Inflammatory macrophage (primary cell): ENCODE data around the gene PIGQ.
"Not testable (repeated sequence)": the region's sequence is repeated elsewhere in the genome, so short reads cannot be mapped to it uniquely, and the experiment has no call there.

Experiments
- DNase-seq, 2 donors: peaks; one replicate each; pipeline ENCODE4 v3.0.0-alpha.2; 2020 to 2022

Gene PIGQ

DNA sequence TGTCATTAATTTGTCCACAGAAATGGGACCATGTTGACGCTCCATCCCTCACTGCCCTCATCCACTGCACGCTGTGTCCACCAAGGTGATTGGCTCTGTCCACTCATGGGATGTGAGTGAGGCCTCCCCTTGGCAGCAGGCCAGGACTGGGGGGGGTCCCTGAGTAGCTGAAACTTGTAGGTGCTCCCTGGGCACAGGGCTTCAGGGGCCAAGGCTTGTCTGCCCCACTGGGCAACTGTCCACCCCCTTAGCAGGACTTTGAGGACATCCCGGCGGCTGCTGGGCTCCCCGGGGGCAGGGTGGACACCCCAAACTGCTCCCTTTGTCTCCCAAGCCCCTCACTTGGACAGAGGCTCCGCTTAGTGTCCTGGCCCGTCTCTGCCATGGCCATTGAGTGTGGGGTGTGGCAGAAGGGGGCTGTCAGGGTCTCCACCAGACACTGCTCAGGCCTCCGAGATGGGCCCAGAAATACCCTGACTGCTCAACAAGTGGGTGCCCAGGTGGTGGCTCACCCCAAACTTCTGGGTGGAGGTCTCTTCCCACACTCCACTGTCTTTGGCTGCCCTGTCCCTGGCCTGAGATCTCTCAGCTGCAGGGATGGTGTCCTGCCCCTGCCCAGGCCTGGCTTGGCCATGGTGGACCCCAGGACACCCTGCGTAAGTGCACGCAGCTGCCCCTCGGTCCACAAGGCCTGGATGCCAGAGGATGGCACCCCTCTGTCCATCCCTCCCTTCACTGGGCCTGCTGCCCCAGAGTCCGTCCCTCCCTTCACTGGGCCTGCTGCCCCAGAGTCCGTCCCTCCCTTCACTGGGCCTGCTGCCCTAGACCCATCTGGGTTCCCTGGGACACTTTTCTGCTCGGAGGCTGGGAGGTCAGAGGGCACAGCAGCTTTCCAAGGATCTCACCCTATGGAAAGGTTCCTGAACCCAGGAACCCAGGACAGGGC is 17.1 kb downstream of the PIGQ start:
- no peak for DNase-seq

DNA sequence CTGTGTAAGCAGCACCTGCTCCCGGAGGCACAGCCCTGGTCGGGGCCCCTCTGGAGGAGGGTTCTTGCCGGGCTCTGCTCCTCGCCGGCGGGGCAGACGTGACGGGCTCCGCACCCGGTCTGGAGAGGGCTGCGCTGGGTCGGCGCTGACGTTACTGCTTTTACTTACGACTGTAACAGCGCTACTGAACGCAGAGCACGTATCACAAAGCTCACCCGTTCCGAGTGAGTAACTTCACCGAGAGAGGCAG is 18.8 kb downstream of the PIGQ start:
- DNase-seq = no peak

DNA sequence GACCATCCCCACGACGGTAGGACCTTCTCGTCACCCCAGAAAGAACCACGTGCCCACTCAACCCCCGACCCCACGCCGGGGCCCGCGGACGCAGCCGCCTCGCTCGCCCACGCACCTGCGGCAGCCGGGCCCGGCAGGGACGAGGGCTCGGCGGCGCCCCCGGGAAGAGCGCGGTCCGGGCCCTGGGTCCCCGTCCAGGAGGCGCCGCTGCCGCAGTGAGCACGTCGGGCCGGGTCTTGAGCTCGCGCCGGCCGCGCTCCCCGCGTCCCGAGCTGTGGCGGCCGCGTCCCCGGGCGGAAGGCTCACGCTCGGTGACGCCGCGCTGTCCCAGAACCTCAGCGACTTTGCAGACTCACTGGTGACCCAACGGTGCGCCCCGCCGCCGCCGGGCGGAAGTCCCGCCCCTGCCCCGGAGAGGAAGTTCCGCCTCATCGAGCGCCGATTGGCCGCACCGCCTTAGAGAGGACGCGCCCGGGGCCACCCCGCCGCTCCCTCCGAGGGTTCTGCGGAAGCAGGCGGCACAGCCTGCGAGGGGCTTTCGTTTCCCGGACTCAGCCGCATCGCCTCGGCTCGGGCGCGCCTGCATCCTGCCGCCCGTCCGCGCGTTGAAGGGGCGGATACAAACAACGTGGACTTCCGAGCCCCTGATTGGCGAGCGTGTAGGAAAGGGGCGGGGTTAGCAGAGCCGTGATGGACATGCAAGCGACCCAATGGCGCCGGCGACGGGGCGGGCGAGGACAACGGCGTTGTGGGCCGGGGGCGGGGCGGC is 19.3 kb downstream of the PIGQ start:
- DNase-seq = peak; percentile 94 to 96

DNA sequence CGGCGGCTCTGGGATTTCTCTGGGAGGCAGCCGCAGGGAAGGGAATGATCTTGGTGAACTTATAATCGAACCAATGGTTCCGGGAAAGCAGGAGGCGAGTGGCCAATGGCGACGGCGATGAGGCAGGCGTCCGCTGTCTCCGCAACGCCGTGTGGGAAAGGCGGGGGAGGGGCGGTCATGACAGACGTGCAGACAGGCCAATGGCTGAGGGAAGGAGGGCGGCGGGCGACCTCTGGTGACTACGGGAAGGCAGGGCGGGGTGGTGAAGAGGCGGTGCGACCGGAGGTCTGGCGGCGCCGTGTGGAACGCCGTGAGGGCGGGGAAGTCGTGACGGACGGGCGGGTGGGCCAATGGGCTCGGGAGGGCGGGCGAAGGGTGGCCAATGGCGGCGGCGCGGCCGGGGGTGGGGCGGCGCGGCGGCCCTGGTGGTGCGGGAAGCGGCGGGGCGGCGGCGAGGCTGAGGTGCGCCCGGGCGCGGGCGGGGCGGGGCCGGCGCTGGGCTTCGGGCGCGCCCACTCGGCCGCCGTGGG is 20.0 kb downstream of the PIGQ start, which contains the start of gene RAB40C:
RAB40C (plus strand) TSS at position 409 of the 530 bp plus-strand sequence. CDS start 226 bp downstream, outside the sequence.
- peak; percentile 97 to 98 for DNase-seq

DNA sequence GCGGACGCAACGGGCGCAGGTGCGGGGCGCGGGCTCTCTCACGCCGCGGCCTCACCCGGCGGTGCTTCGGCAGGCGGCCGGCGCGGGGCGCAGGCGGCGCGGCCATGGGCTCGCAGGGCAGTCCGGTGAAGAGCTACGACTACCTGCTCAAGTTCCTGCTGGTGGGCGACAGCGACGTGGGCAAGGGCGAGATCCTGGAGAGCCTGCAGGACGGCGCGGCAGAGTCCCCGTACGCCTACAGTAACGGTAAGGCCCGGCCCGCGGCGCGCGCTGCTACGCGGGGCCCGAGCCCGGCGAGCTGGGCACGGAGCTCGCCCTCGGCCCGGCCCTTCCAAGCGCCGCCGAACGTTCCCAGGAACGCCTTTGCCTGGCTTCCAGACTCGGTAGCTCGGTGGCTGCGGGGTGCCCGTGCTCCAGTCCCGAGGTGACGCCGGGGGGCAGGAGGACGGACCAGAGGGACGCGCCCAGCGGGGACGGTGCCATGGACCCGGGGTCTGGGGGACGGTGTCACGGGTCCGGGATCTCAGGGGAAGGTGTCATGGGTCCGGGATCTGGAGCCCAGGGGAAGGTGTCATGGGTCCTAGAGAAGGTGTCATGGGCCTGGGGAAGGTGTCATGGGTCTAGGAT is 20.5 kb downstream of the PIGQ start:
- peak in 1 of 2 donors; percentile 4 for DNase-seq

DNA sequence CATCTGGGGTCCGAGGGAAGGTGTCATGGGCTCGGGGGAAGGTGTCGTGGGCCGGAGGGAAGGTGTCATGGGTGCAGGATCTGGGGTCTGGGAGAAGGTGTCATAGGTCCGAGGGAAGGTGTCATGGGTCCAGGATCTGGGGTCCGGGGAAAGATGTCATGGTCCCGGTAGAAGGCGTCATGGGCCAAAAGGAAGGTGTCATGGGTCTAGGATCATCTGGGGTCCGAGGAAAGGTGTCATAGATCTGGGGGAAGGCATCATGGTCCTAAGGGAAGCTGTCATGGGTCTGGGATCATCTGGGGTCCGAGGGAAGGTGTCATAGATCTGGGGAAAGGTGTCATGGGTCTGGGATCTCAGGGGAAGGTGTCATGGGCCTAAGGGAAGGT is 21.0 kb downstream of the PIGQ start:
- DNase-seq = no peak

DNA sequence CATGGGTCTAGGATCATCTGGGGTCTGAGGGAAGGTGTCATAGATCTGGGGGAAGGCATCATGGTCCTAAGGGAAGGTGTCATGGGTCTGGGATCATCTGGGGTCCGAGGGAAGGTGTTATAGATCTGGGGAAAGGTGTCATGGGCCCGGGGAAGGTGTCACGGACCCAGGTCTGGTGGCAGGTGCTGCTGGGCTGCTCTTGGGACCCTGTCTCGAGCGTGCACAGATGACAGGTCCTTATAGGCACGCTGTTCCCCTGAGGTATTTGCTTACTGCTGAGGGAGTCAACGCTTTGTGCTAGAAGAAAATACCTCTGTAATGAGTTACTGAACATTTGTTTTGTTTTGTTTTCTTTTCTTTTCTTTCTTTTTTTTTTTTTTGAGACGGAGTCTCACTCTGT is 21.5 kb downstream of the PIGQ start:
- no peak for DNase-seq

DNA sequence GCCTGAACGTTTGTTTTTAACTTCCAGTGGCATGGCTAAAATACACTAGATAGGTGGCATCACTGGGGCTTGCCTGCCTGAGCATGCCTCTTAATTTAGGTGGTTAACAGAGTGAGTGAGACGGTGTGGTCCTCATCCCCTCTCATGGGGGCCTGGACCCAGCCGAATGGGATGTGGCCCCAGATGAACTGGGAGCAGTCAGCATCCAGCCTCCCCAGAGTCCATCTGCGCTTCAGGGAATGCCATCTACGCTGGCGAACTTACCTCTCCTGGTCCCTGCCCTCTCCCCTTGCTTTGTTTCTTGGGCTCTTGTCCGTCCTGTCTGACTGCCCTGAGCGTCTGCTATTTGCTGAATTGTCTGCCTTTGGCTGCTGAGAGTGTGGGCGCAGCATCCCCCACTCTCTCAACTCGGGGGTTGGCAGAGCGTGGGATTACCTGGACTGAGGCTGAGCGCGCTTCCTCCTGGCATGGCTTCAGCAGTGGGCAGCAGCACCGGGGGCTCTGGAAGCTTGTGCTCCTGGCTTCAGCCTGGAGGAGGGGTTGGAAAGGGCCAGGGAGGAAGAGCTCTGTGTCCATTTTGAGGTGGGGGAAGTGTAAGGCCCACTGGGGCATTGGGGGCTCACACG is 22.2 kb downstream of the PIGQ start:
- no peak for DNase-seq

DNA sequence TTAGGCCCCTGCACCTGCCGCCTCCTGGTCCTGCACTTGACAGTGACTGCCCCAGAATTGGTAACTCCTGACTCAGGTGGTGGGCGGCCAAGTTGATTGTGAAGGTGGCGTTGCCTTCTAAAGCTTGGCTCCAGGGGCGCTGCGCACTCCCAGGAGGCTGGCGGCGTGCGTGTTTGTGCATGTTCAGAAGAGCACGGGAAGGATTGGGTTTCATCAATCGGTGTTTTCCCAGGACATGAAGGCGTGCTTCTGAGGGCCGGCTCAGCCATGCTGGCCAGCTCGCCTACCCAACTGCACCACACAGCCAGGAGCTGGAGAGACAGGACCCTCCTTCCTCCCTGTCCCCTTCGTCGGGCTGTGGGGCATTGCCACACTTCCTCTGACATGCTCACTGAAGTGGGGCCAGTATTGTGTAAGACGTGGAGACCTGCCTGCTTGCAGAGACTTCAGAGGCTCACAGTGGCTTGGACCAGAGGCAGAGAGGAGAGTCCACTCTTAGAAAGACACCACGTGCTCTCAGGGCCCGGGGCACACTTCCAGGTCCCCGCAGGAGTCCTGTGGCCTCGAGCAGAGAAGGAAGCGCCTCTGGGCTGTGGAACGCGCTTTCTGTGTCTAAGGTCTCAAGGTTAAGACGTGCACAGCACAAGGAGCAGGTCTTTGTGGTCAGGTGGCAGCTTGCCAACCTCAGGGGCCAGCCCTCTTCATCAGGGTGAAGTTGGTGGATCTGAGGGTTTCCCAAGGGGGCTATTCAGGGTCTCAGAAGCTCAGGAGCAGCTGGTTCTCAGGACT is 22.9 kb downstream of the PIGQ start:
- peak; percentile 74 to 77 for DNase-seq

DNA sequence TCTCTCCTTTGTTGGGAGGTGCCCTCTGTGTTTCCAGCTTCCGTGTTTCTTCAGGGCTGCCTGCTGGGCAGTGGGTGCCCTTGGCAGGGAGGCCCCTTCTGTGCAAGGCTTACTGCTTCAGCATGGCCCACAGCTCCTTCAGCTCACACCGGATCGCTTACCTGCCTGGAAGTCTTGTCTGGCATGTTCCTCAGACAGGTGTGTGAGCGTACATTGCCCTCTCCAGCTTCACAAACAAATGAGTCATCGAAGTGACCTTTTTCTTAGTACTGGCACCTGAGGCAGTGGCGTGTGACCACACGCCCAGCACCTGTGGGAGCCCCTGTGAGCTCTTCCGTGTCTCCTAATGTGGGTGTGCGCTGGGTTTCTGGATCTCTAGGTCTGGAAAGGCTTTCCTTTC is 23.6 kb downstream of the PIGQ start:
- DNase-seq = no peak

DNA sequence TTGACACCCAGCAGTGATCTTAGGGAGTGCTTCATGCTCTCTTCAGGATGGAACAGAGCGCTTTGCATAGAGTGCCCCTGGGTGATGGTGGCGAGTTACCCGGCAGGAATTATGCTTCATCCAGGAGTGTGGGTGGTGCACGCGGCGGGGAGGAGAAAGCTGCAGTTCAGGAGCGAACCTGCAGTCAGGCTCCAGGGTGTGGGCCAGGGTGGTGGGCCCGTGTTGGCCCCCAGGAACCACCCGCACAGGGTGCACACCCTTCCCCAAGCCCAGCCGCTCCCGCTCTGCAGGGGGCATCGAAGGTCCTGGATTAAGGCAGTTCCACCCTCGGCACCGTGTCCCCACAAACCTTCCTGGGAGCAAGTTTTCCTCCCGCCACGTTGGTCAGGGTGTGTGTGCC is 24.0 kb downstream of the PIGQ start:
- no peak for DNase-seq

DNA sequence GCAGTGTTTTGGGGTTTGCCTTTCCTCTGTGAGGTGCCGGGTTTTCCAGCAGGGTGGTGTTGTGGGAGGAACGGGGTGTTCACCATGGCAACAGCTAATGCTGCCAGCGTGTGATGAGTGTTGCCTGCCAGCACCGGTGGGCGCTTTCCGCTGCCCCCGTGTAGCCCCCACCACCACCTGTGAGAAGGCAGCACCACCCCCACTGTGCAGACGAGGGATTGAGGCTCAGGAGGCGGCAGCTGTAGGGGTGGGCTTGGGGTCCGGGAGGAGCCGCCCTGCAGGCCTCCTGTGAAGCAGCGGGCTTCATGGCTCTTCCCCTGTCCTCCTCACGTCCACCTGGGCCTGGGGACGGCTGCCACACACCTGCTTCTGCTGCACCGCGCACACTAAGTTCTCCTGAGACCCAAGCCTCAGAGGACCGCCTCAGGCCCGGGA is 25.3 kb downstream of the PIGQ start:
- DNase-seq = no peak

DNA sequence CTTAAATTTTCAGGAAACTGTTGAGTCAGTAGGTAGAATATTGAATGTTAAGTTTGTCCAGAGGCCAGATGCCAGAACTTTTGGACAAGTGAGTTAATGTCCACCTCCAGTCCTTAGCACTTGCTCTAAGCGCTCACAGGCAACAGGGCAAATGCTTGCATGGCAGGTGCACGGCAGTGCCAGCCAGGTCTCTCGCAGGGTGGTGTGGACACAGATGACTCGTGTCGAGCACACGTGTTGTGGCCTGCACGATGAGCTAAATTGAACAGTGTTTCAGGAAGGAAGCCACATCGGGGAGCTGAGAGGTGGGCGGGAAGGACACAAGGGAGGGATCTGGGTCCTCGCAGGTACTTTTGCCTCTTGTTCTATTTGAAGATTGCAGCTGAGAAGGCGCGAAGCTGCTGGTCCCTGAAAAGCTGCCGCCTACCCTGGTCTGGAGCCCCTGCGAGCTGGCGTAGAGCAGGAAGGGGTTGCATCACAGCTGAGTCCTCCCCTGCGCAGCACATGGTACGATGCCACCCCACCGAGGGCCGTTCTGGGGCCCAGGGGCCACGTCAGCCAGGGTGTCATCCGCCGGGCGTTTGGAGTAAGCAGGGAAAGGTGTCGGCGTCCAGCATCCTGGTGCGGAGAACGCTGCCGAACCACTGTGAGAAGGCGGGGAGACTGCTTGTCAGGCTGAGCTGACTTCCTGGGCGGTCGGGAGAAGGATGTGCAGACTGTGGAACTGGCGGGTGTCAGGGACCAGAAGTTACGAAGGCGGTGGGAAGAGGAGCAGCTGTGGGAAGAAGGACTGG is 26.4 kb downstream of the PIGQ start:
- DNase-seq = peak; percentile 31 to 54

DNA sequence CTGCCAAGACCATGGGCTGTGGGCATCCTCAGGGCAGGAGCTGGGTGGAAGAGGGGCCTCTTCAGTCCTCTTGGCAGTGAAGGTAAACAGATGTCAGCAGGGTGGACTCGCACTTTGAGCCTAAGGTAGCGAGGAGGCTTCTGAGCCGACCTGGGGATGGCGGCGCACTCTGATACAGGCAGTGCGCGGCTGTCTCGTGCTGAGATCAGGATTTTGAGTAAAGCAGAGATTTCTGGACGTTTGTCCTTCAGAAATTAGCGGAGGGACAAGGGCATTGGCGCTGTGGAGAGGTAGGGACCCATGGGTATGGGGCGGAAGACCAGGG is 26.9 kb downstream of the PIGQ start:
- DNase-seq = no peak

DNA sequence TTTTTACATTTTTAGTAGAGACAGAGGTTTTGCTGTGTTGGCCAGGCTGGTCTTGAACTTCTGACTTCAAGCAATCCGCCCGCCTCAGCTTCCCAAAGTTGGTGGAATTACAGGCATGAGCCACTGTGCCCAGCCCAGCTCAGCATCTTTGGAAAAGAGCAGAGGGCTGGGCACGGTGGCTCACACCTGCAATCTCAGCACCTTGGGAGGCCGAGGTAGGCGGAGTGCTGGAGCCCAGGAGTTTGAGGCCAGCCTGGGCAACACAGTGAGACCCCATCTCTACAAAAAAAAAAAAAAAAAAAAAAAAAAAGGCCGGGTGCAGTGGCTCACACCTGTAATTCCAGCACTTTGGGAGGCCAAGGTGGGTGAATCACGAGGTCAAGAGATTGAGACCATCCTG is 27.9 kb downstream of the PIGQ start:
- not testable (repeated sequence) for DNase-seq

DNA sequence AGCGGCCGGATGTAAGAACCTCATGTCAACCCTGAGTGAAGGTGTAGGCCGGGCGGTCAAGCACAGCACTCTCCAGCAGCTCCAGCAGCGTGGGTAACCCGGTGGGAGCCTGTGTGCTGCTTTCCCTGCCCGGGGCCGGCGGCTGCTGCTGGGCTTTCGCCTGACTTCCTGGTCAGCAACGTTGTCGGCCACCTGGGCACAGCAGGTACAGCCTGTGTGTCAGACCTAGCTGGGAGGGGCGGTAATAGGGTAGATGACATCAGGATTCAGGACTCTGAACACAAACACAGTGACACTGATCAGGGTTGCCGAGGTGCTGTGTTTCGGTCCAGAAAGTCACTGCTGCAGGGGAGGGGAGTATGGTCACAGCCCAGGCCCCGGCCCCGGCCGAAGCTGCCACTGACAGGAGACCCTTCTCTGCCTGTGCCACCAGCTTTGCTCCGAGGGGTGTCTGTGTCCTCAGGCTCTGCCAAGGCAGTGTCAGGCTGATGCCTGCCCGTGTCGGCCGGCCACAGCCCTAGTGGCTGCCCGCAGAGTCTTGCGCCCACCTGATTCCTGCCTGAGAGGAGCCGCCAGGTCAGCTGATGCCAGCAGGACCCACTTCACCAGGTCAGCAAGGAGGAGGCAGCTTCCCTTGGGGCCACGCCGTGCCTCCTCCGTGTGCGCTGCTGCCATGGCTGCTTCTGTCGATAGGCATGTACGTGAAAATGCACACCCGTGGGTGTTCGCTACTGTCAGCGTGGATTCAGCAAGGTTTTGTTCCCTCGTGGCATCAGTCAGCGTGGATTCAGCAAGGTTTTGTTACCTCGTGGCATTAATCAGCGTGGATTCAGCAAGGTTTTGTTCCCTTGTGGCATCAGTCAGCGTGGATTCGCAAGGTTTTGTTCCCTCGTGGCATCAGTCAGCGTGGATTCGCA is 29.3 kb downstream of the PIGQ start:
- no peak for DNase-seq

DNA sequence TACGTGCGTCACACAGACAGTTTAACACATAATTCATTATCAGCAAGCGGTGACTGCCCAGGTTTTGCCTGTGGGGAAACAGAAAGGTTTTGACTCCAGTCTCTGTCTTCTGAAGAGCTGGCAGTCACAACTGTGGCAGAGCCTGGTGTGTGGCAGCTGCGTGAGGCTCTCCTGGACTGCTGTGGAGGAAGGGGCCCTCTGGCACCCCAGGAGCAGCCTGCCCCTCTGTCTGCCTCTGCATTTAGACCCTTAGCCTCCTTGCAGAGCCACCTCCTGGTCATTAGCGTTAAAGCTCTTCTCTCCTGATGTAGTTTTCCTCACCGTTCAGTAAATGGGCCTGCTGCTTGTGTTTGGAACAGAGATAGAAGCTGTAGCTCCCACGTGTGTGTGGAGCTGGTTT is 31.0 kb downstream of the PIGQ start:
- peak in 1 of 2 donors; percentile 9 for DNase-seq

DNA sequence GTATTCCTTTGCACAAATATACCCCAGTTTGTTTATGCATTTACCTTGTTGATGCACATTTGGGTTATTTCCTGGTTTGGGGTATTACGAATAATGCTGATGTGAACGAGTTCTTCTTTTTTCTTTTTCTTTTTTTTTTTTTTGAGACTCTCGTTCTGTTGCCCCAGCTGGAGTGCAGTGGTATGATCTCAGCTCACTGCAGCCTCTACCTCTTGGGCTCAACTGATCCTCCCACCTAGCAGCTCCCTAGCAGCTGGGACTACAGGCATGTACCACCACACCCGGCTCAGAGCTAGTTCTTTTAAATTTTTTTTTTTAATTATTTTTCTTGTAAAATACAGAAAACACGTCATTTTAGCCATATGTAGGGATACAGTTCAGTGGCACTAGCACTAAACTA is 34.2 kb downstream of the PIGQ start:
- DNase-seq = no peak

DNA sequence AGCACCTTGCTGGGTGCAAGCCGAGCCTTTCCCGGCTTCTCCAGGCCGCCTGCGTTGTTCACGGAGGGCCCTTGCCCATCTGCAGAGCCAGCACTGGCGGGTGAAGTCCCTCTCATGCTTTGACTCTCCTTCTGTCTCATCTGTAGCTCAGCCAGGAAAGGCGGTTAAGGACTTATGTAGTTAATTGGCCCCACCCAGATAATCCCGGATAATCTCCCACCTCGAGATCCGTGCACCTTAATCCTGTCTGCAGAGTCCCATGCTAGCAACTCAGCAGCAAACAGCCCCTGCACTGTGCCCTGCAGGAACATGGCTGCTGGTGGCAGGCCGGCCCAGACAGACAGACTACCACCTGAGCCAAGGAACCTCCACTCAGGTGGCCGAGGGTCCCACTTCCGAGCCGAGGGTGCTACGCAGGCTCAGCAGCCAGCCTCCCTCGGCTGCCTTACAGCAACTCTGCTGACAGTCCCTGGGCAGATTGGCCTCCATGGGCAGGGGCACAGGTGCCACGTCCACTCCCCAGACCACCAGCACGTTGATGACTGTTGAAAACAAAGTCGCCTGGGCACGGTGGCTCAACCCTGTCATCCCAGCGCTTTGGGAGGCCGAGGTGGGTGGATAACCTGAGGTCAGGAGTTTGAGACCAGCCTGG is 37.0 kb downstream of the PIGQ start:
- DNase-seq = no peak

DNA sequence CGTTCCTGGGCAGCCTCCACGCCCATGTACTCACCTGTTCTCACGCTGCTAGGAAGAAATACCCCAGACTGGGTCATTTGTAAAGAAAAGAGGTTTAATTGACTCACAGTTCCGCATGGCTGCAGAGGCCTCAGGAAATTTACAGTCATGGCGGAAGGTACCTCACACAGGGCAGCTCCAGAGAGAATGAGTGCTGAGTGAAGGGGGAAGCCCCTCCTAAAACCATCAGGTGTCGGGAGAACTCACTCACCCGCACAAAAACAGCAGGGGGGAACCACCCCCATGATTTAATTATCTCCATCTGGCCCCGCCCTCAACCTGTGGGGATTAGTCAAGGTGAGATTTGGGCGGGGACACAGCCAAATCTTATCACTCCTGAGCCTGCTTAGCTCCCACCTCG is 38.3 kb downstream of the PIGQ start:
- DNase-seq = no peak
